Activated CD4-positive, alpha-beta memory T cell treated with anti-CD3 and anti-CD28 coated beads, Interleukin-2, amount 10 ng/mL, durations not matched to agents 7 days and 5 days (primary cell): Measurements from ENCODE around the gene PNMA5. TPM values are rescaled to one million over a fixed set of nuclear protein-coding genes. Genes with fewer than 3 reads are reported as not detected.

ENCODE experiments used
- CTCF ChIA-PET: fragments of 350-600 bp; sonication (Branson Sonifier 250); formaldehyde crosslinking; loops from one replicate; lab custom pipeline; 2021; ENCODE audit warnings: antibody characterized with exemption, inconsistent platforms; lab: Charles Lee
- POLR2A ChIA-PET: fragments of 350-600 bp; sonication (Branson Sonifier 250); formaldehyde crosslinking; loops from one replicate; lab custom pipeline; 2021; ENCODE audit warnings: antibody characterized with exemption; lab: Charles Lee
- DNase-seq: peaks from one replicate; pipeline ENCODE4 v3.0.0-alpha.2; 2020
- H3K27ac Mint-ChIP-seq: one replicate; pipeline ENCODE4 v1.8.0; 2021; ENCODE audit warnings: mild to moderate bottlenecking, mixed read lengths
- H3K27me3 Mint-ChIP-seq: one replicate; pipeline ENCODE4 v1.8.0; 2021; ENCODE audit warnings: mixed read lengths
- H3K36me3 Mint-ChIP-seq: one replicate; pipeline ENCODE4 v1.8.0; 2021; ENCODE audit warnings: low read depth, mixed read lengths
- H3K4me1 Mint-ChIP-seq: one replicate; pipeline ENCODE4 v1.8.0; 2021; ENCODE audit warnings: mixed read lengths
- H3K4me3 Mint-ChIP-seq: one replicate; pipeline ENCODE4 v1.8.0; 2021; ENCODE audit warnings: mild to moderate bottlenecking, mixed read lengths
- H3K9me3 Mint-ChIP-seq: one replicate; pipeline ENCODE4 v1.8.0; 2021; ENCODE audit warnings: mixed read lengths
- total RNA-seq, 2 experiments: library from RNA; stranded (reverse); gene quantifications; one replicate each; pipeline ENCODE4 v1.2.3, GENCODE V29; 2021

Gene PNMA5
- total RNA-seq, 2 experiments from 2014 or later: 0.23 to 0.33 TPM

DNA sequence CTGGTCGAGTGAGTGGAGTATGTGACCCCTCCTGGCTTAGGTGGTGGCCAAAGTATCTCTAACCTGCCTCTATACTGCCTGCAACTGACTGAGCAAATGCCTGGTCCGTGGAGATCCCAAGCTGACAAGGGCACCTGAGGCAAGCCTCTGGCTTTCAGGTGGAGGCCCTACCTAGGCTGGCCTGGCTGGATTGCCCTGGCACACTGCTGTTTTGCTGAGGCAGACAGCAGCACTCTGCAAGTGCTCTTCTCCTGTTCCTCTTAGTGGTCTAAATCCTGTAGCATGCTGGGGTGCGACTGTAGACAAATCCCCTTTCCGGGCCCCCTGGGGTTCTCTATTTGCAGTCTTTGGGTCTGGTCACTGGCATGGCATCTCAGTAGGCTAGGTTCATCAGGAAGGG is 44.8 kb downstream of the PNMA5 start:
- POLR2A ChIA-PET: no interaction called here
- Mint-ChIP-seq H3K4me3 (no peak overlapping the region), H3K27me3 (no peaks in the 10 kb centered on the region), H3K27ac (no peak overlapping the region), H3K9me3 (no peaks in the 10 kb centered on the region), H3K4me1 (no peaks in the 10 kb centered on the region), H3K36me3 (no peaks in the 10 kb centered on the region)
- CTCF ChIA-PET: no interaction called here
- no peak for DNase-seq

DNA sequence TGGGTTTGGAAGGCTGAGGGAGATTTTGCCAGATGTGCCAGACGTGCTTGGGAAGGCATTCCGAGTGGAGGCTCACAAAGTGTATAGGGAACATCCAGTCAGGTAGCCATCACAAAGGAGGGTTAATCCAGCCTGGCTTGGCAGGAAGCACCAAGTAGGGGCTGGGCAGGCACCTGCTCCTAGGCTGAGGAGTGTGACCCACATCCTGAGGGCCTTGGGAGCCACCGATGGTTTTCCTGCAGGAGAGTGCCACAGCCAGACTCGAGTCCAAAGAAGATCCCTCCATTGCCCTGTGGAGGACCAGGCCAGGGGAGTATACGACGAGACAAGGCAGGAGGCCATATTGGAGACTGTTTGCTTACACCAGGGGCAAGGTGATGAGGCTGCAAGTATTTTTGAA is 47.2 kb downstream of the PNMA5 start:
- no peaks in the 10 kb centered on the region for H3K36me3 Mint-ChIP-seq
- no peak for DNase-seq
- H3K4me1 Mint-ChIP-seq: peaks cover 6% of the 10 kb centered on the region
- ChIA-PET CTCF (no interaction called here), POLR2A (no interaction called here)
- no peak overlapping the region for H3K4me3 Mint-ChIP-seq
- H3K9me3 Mint-ChIP-seq: no peaks in the 10 kb centered on the region
- no peaks in the 10 kb centered on the region for H3K27me3 Mint-ChIP-seq
- no peak overlapping the region for H3K27ac Mint-ChIP-seq

DNA sequence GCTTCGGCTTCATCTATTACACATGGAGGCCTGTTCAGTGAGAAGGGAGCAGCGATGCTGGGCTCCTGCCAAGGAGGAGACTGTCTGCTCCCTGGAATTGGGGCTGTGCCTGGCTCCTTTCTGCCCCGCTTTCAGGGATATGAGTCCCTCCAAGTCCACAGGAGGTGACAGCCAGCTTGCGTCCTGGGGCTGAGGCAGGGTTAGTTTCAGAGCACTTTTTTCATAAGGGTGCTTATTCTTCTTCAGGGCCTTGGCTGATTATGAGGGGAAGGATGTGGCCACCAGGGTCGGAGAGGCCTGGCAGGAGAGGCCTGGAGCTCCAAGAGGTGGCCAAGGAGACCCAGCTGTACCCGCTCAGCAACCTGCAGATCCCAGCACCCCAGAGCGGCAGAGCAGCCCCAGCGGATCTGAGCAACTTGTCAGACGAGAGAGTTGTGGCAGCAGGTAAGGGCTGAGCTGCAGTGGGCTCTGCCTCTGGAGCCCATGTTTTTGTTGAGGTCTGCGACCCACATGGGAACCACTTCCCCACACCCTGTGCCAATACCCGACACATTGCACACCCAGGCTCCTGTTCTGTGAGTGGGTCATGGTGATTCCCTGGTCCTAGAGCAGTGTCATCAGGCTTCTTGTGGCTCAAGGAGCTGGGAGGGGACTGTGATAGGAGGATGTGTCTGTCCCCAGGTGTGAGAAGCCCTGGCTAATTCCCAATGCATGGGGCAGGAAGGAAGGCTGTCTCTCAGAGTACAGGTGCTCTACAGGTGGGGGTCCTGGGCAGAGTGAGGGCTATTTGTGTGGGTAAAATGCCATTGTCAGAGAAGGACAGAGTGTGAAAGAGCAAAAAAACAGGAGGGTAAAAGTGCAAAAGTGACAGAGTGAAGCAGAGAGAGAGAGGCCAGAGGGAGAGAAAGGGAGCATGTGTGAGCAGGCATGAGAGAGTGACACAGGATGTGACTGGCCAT is 48.6 kb downstream of the PNMA5 start:
- no peak for DNase-seq
- Mint-ChIP-seq H3K27me3 (no peaks in the 10 kb centered on the region), H3K27ac (no peak overlapping the region), H3K4me1 (peaks cover 11% of the 10 kb centered on the region), H3K9me3 (no peaks in the 10 kb centered on the region), H3K36me3 (no peaks in the 10 kb centered on the region), H3K4me3 (no peak overlapping the region)
- ChIA-PET CTCF (interaction anchor here (2.0 kb wide), 1 partner anchor 722 kb away, joined by 5 read pairs; no protein-coding TSS in a partner anchor), POLR2A (no interaction called here)

DNA sequence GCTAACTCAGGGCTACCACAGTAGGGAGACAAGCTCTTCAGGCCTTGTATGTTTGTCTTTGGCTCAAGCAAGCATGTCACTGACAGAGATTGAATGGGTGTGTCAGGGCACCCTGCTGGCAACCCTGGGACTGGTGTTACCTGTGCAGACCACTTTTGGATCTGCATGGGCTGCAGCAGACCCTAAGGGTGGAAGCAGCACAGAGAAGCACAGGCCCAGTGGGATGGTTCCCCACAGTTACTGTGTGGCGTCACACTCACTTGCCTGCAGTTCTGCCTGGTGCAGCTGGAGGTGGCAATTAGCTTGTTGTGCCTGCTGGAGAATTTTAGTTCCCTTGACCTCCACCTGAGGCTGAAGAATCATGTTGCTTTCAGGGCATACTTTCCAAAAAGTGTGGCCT is 50.1 kb downstream of the PNMA5 start:
- H3K36me3 Mint-ChIP-seq: no peaks in the 10 kb centered on the region
- H3K4me1 Mint-ChIP-seq: peaks cover 12% of the 10 kb centered on the region
- CTCF ChIA-PET: interaction anchor here (1.0 to 2.0 kb wide), 3 partner anchors 8 to 724 kb away, joined by 3 to 5 read pairs (median 3); partner anchors contain the start of gene HAUS7
- H3K9me3 Mint-ChIP-seq: no peaks in the 10 kb centered on the region
- H3K27ac Mint-ChIP-seq: no peak overlapping the region
- H3K27me3 Mint-ChIP-seq: no peaks in the 10 kb centered on the region
- no peak for DNase-seq
- POLR2A ChIA-PET: interaction anchor here (0.9 kb wide), 1 partner anchor 443 kb away, joined by 3 read pairs; no protein-coding TSS in a partner anchor
- no peak overlapping the region for H3K4me3 Mint-ChIP-seq

- H3K36me3 Mint-ChIP-seq: no peaks in the 10 kb centered on the region
- H3K27me3 Mint-ChIP-seq: no peaks in the 10 kb centered on the region
- CTCF ChIA-PET: interaction anchor here (0.8 to 3.4 kb wide), 16 partner anchors 8 to 726 kb away, joined by 3 to 23 read pairs (median 6); partner anchors contain the start of gene HAUS7
- peaks cover 12% of the 10 kb centered on the region for H3K4me1 Mint-ChIP-seq
- POLR2A ChIA-PET: interaction anchor here (0.6 to 1.8 kb wide), 8 partner anchors 10 to 565 kb away, joined by 3 to 7 read pairs (median 4); no protein-coding TSS in a partner anchor
- H3K9me3 Mint-ChIP-seq: no peaks in the 10 kb centered on the region
- H3K4me3 Mint-ChIP-seq: peak overlapping the region; percentile 82
- DNase-seq: no peak
- no peak overlapping the region for H3K27ac Mint-ChIP-seq
Observed at GRCh38 chrX:152942077-152942442, 51.9 kb downstream of the PNMA5 start.

GRCh38 chrX:152941328-152942076 is 52.4 kb downstream of the PNMA5 start:
- Mint-ChIP-seq H3K36me3 (no peaks in the 10 kb centered on the region), H3K9me3 (no peaks in the 10 kb centered on the region), H3K27ac (peak overlapping the region; percentile 65), H3K4me1 (peaks cover 12% of the 10 kb centered on the region), H3K4me3 (peak overlapping the region; percentile 82), H3K27me3 (no peaks in the 10 kb centered on the region)
- POLR2A ChIA-PET: interaction anchor here (0.6 to 1.8 kb wide), 9 partner anchors 9 to 565 kb away, joined by 3 to 7 read pairs (median 4); no protein-coding TSS in a partner anchor
- CTCF ChIA-PET: interaction anchor here (0.8 to 3.4 kb wide), 18 partner anchors 9 to 727 kb away, joined by 3 to 23 read pairs (median 6); partner anchors contain the start of gene HAUS7
- peak; percentile 92 for DNase-seq

Other genes with a start within 250 kb of the PNMA5 start
- not detected for gene MAGEA2, start 240.3 kb downstream of the PNMA5 start, total RNA-seq
- gene CSAG3, start 234.9 kb downstream of the PNMA5 start, total RNA-seq: under 1 TPM in 1 of 2 experiments, not detected in 1; 0.63 TPM
- gene MAGEA6, start 224.4 kb downstream of the PNMA5 start, total RNA-seq: not detected
- 1 to 10 TPM; 7.7 TPM for gene CETN2, start 163.4 kb downstream of the PNMA5 start, total RNA-seq
- 10 to 100 TPM; 17.0 to 18.6 TPM for gene NSDHL, start 163.1 kb downstream of the PNMA5 start, total RNA-seq
- under 1 TPM; 0.75 to 0.88 TPM for gene ZNF185, start 96.0 kb downstream of the PNMA5 start, total RNA-seq
- 1 to 10 TPM; 3.3 to 3.6 TPM for gene PNMA3, start 62.4 kb upstream of the PNMA5 start, total RNA-seq
- under 1 TPM; 0.20 to 0.25 TPM for gene PNMA6A, start 78.3 kb upstream of the PNMA5 start, total RNA-seq
- not detected for gene MAGEA1, start 185.2 kb upstream of the PNMA5 start, total RNA-seq